IPS-NIHi11 (cell line): Measurements from ENCODE around the gene CMSS1.
"Not testable (repeated sequence)": the region's sequence is repeated elsewhere in the genome, so short reads cannot be mapped to it uniquely, and the experiment has no call there.

Experiments
- DNase-seq: peaks from one replicate; pipeline ENCODE4 v3.0.0; 2012; ENCODE audit warnings: mixed read lengths, low spot score

The CMSS1 gene

GRCh38 chr3:99818818-99819217 lies 1.2 kb downstream of the CMSS1 start:
- no peak for DNase-seq

- DNase-seq, result no peak
Measured at GRCh38 chr3:99823723-99824711, 6.4 kb downstream of the CMSS1 start.

- DNase-seq, result no peak
Measured at GRCh38 chr3:99825004-99825640, 7.5 kb downstream of the CMSS1 start.

- no peak for DNase-seq
Measured at GRCh38 chr3:99829844-99830243, 12.2 kb downstream of the CMSS1 start.

- DNase-seq, result no peak
Measured at GRCh38 chr3:99833617-99834205, 16.0 kb downstream of the CMSS1 start.

- no peak for DNase-seq
Measured at GRCh38 chr3:99834211-99834957, 16.7 kb downstream of the CMSS1 start.

- no peak for DNase-seq
Measured at GRCh38 chr3:99836681-99837080, 19.0 kb downstream of the CMSS1 start.

- no peak for DNase-seq
Measured at GRCh38 chr3:99837715-99838114, 20.1 kb downstream of the CMSS1 start.

GRCh38 chr3:99838755-99839154 lies 21.1 kb downstream of the CMSS1 start:
- DNase-seq, result no peak

GRCh38 chr3:99839613-99840012 lies 22.0 kb downstream of the CMSS1 start:
- no peak for DNase-seq

GRCh38 chr3:99841949-99842348 lies 24.3 kb downstream of the CMSS1 start:
- not testable (repeated sequence) for DNase-seq

GRCh38 chr3:99842826-99843589 lies 25.3 kb downstream of the CMSS1 start:
- DNase-seq, result peak; percentile 34

GRCh38 chr3:99843590-99844258 lies 26.1 kb downstream of the CMSS1 start:
- no peak for DNase-seq

- no peak for DNase-seq
Measured at GRCh38 chr3:99845331-99845730, 27.7 kb downstream of the CMSS1 start.

GRCh38 chr3:99845999-99846398 lies 28.3 kb downstream of the CMSS1 start:
- no peak for DNase-seq

- no peak for DNase-seq
Measured at GRCh38 chr3:99846477-99847160, 29.0 kb downstream of the CMSS1 start.

- DNase-seq, result no peak
Measured at GRCh38 chr3:99848433-99848832, 30.8 kb downstream of the CMSS1 start.

- DNase-seq, result no peak
Measured at GRCh38 chr3:99850608-99851007, 32.9 kb downstream of the CMSS1 start.

GRCh38 chr3:99851955-99852354 lies 34.3 kb downstream of the CMSS1 start:
- no peak for DNase-seq

GRCh38 chr3:99852851-99853250 lies 35.2 kb downstream of the CMSS1 start:
- DNase-seq, result no peak
